Measurements from ENCODE around the gene ZC3H12A.

GRCh38 chr1:37479255-37480124, 5.1 kb downstream of the ZC3H12A start:
- TF ChIP-seq, protein P1, sequence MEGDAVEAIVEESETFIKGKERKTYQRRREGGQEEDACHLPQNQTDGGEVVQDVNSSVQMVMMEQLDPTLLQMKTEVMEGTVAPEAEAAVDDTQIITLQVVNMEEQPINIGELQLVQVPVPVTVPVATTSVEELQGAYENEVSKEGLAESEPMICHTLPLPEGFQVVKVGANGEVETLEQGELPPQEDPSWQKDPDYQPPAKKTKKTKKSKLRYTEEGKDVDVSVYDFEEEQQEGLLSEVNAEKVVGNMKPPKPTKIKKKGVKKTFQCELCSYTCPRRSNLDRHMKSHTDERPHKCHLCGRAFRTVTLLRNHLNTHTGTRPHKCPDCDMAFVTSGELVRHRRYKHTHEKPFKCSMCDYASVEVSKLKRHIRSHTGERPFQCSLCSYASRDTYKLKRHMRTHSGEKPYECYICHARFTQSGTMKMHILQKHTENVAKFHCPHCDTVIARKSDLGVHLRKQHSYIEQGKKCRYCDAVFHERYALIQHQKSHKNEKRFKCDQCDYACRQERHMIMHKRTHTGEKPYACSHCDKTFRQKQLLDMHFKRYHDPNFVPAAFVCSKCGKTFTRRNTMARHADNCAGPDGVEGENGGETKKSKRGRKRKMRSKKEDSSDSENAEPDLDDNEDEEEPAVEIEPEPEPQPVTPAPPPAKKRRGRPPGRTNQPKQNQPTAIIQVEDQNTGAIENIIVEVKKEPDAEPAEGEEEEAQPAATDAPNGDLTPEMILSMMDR (conservative IDR thresholded peaks at IDR 0.05), result no peak
- 0 out of 2 replicates have a peak, but pooled peaks have one; percentile 30 for TF ChIP-seq ZFX (IDR thresholded peaks at IDR 0.05)

Data from C4-2B (cell line).